GM23338 (cell line): ENCODE data around the gene GOLGA8B.

Experiments used
- CTCF ChIP-seq, 2 experiments: fragments of 200-600 bp in 1 of 2; sonication (generic) in 1 of 2; conservative IDR thresholded peaks; 2 replicates each; pipeline versions ENCODE4 v1.5.1 to v1.6.1; 2016 to 2017; ENCODE audit warnings: antibody characterized with exemption in 2 of 2, low read depth in 2 of 2, mild to moderate bottlenecking in 2 of 2, moderate library complexity in 1 of 2
- POLR2AphosphoS5 ChIP-seq: IDR thresholded peaks from 2 replicates; pipeline ENCODE4 v1.6.1; 2016; ENCODE audit warnings: antibody characterized with exemption, low read depth

GRCh38 chr15:34578283-34578674, 5.2 kb downstream of the GOLGA8B start:
- TF ChIP-seq POLR2AphosphoS5, result no peak
- TF ChIP-seq CTCF (conservative IDR thresholded peaks at IDR 0.05; ENCODE audit: low read depth in 2 of 2), result no peak
